ENCODE measurements around the gene CDHR3.

The CDHR3 gene, protein sequence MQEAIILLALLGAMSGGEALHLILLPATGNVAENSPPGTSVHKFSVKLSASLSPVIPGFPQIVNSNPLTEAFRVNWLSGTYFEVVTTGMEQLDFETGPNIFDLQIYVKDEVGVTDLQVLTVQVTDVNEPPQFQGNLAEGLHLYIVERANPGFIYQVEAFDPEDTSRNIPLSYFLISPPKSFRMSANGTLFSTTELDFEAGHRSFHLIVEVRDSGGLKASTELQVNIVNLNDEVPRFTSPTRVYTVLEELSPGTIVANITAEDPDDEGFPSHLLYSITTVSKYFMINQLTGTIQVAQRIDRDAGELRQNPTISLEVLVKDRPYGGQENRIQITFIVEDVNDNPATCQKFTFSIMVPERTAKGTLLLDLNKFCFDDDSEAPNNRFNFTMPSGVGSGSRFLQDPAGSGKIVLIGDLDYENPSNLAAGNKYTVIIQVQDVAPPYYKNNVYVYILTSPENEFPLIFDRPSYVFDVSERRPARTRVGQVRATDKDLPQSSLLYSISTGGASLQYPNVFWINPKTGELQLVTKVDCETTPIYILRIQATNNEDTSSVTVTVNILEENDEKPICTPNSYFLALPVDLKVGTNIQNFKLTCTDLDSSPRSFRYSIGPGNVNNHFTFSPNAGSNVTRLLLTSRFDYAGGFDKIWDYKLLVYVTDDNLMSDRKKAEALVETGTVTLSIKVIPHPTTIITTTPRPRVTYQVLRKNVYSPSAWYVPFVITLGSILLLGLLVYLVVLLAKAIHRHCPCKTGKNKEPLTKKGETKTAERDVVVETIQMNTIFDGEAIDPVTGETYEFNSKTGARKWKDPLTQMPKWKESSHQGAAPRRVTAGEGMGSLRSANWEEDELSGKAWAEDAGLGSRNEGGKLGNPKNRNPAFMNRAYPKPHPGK

DNA sequence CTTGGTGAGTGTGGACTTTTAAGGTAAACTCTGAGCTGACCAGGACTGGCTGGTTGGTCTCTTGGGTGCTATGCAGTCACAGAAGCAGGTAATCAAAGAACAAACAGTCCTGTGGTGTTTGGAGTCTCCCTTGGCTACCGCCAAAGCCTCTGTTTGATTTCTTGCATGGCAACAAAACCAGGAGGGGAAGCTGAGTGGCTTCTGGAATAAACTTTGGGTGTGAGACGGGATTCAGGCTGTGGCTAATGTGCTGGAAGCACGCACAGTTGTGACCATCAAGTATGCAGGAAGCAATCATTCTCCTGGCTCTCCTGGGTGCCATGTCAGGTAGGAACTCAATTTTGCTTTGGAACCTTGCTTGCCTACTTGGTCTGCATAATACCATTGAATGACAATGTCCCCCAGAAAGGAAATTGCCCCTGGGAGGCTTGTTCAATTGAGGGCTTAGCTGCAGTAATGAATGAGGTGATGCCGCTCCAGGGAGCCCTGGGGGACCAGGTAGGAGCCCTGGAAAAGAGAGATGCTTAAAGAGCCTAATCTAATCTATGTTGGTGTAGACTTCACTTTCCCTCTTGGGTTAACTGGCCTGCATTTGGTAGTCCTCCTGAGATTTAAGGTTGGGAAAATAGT lies at the start of gene CDHR3:
TSS of gene CDHR3 (plus strand) at position 227 of the 630 bp plus-strand sequence. CDS start at position 282, 55 bp downstream.
- Histone ChIP-seq H3K27ac (no peak within 1 kb of the TSS), H3K4me3 (no peak within 1 kb of the TSS)

- Histone ChIP-seq H3K27ac (no peak overlapping the region), H3K4me3 (no peak overlapping the region)
Observed at GRCh38 chr7:105913947-105914346, 49.1 kb upstream of the CDHR3 start.

GRCh38 chr7:105916603-105917002 lies 46.5 kb upstream of the CDHR3 start:
- Histone ChIP-seq H3K4me3 (no peak overlapping the region), H3K27ac (no peak overlapping the region)

DNA sequence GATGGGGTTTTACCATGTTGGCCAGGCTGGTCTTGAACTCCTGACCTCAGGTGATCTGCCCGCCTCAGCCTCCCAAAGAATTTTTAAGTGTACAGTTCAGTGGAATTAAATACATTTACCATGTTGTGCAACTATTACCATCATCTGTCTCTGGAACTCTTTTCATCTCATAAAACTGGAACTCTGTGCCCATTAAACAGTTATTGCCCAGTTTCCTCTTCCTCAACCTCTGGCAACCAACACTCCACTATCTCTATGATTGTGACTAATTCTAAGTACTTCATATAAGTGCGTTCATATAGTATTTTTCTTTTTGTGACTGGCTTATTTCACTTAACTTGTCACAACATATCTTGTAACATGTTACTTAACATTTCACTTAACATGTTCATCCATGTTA lies 45.4 kb upstream of the CDHR3 start:
- Histone ChIP-seq H3K27ac (no peak overlapping the region), H3K4me3 (no peak overlapping the region)

DNA sequence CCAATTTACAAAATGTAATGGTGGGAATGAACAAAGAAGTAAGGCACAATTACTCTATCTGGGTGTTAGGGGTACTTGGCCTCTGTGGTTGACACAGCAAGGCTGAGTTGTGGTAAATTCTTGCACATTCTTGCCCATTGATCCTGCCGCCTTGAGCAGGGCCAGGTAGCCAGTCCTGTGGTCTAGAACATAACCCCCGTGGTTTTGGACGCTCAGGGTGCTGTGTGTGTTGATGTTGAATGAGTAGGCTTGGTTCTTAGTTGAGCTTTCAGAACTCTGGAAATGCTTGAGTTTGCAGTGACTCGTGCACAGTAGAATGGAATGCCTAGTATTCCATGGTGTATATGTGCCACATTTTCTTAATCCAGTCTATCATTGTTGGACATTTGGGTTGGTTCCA lies 42.3 kb upstream of the CDHR3 start:
- no peak overlapping the region for H3K27ac ChIP-seq
- H3K4me3 ChIP-seq = no peak overlapping the region

DNA sequence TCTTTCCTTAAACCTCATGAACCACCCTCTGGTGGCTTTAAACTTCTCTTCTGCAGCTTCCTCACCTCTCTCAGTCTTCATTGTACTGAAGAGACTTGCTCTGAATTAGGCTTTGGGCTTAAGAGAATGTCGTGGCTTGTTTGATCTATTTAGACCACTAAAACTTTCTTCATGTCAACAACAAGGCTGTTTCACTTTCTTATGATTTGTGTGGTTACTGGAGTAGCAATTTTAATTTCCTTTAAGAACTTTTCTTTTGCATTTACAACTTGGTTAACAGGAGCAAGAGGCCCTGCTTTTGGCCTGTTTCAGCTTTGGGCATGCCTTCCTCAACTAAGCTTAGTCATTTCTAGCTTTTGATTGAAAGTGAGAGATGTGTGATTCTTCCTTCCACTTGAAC lies 38.1 kb upstream of the CDHR3 start:
- no peak overlapping the region for H3K4me3 ChIP-seq
- no peak overlapping the region for H3K27ac ChIP-seq

- no peak overlapping the region for H3K4me3 ChIP-seq
- H3K27ac ChIP-seq = no peak overlapping the region
Observed at GRCh38 chr7:105926131-105926530, 36.9 kb upstream of the CDHR3 start.

- Histone ChIP-seq H3K4me3 (no peak overlapping the region), H3K27ac (no peak overlapping the region)
Observed at GRCh38 chr7:105931179-105931578, 31.9 kb upstream of the CDHR3 start.

DNA sequence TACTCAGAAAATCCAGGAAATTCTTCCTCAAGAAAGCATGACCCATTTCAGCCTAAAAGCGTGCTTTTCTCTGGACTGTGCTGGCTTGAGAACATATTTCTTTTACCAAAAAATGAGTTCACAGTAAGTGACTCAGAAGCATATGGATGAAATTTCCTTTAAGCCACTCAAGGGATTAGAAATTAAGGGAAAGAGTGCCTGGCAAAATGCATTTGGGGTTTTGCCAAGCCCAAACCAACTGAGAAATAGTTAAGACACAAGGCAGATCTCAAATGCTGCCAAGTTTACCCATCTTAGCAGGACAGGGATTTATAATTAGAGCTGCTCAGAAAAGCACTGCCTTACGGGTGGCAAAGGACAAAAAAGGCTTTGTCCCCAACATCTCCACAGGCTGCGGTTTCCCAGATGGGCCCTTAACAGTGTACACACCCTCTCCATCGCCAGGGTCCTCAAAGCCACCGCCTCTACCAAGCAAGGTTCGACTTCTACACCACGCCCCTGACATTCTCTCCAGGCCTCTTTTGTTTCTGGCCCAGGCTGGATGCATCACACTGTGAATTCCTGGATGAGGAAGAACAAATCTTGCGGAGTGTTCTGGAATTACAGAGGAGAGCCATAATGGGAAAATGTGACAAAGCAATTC lies 30.1 kb upstream of the CDHR3 start:
- Histone ChIP-seq H3K27ac (peak overlapping the region in 16 of 21 experiments; percentile 3 to 88 (median 54)), H3K4me3 (no peak overlapping the region)

DNA sequence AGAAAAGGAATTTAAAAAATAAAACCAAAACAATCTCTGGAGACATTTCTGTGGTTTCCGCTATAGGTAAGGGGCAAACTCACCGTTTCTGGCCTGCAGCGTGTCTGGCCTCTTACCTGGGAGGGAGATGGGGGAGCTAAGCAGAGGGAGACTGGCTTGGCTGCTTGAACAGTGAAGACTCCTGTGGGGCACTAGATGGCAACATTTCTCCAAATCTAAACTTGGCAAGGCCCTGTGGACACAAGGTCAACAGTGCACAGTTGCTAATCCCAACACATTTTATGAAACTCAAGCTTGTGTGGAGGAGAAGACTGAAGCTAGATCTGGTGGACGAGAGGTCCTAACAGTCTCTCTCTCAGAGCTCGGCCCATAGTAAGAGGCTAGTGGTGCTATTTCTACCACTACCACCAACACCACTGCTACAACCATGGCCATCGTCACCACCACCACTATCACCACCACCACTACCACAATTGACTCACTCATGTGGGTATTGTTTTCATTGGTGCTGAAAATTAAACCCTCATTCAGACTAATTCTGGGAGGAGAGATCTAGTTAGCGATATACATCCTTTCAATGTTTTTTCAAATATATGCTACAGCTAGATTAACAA lies 28.4 kb upstream of the CDHR3 start:
- Histone ChIP-seq H3K4me3 (no peak overlapping the region), H3K27ac (no peak overlapping the region)

GRCh38 chr7:105935250-105935649 lies 27.8 kb upstream of the CDHR3 start:
- H3K27ac ChIP-seq = no peak overlapping the region
- H3K4me3 ChIP-seq = no peak overlapping the region

DNA sequence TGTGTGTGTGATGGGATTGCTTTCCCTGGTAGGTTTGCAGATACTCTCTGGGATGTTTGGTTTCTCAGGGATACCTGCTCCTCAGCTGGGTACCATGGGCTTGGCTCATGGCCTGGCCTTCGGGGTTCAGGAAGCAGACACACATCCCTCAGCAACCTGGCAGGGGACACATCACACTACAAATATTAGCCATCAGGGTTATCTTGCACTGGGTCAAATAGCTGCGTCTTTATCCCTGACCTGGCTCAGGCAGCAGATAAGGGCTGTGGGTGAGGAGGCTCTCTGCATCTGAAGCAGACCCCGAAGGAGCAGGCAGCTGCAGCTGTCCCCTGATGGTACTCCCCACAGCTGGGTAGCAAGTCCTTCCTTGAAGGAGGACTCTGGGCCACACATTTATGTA lies 25.7 kb upstream of the CDHR3 start:
- H3K4me3 ChIP-seq = no peak overlapping the region
- H3K27ac ChIP-seq = no peak overlapping the region

GRCh38 chr7:105940109-105940508 lies 23.0 kb upstream of the CDHR3 start:
- H3K27ac ChIP-seq = no peak overlapping the region

DNA sequence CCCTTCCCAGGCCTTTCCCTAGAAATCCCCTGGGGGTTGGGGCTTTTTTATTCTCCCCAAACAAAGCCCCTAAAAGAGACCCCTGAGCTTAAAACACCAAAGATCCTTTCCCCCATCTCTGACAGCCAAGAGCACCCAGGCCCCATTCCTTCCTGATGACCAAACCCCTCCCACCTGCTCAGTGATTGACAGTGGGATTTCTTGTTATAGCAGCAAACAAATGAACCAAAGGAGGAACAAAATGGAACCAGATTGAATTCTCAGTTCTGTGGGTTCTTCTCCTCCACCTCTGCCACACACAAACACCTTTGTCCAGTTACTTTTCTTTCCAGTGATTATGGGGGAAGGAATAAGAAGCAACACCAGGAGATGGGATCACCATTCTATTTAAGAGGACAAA lies 21.5 kb upstream of the CDHR3 start:
- no peak overlapping the region for H3K27ac ChIP-seq
- H3K4me3 ChIP-seq = no peak overlapping the region

More at GRCh38 chr7:105940109-105940508, 23.0 kb upstream of the CDHR3 start:
- H3K4me3 ChIP-seq = no peak overlapping the region

- Histone ChIP-seq H3K27ac (no peak overlapping the region), H3K4me3 (no peak overlapping the region)
Observed at GRCh38 chr7:105943486-105943885, 19.6 kb upstream of the CDHR3 start.

DNA sequence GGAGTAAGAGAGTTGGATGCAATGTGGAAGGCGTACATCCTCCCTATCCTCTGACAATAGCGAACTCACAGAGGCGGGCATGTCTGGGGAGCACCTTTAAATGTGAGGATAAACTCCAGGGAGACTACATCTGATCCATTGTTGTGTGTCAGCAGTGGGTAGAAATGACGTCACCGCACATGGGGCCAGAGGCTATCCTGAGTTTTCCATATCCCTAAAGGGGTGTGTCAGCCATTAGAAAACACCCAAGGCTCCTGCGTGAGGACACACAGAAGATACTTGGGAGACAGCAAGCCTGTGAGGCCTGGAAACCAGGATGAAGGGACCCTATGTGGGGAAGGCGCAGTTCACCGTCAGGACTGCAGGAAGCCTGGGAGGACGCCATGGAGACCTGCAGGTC lies 17.2 kb upstream of the CDHR3 start:
- Histone ChIP-seq H3K4me3 (no peak overlapping the region), H3K27ac (no peak overlapping the region)

- no peak overlapping the region for H3K27ac ChIP-seq
- H3K4me3 ChIP-seq = no peak overlapping the region
Observed at GRCh38 chr7:105951597-105951996, 11.5 kb upstream of the CDHR3 start.

- Histone ChIP-seq H3K27ac (no peak overlapping the region), H3K4me3 (no peak overlapping the region)
Observed at GRCh38 chr7:105952917-105953595, 10.0 kb upstream of the CDHR3 start.

DNA sequence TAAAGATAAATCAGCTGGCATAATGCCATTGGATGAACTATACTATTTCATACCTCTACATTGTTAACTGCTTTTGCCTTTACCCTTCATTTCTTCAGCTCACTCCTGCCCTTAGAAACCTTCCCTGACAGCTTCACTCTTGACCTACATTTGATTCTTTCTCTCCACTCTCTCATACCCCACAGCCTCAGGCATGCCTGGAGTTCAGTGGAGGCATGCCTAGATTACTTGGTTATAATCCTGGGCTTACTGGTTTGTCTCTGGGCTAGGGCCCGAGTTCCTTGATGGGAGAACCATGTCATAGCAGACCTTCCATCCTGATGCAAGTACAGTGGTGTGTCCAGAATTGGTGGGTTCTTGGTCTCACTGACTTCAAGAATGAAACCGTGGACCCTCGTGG lies 8.4 kb upstream of the CDHR3 start:
- no peak overlapping the region for H3K4me3 ChIP-seq
- no peak overlapping the region for H3K27ac ChIP-seq
